B cell (primary cell): ENCODE results near the gene ANKRD23. TPM values are rescaled to one million over a fixed set of nuclear protein-coding genes. Genes with fewer than 3 reads are reported as not detected.
A peak's percentile ranks its signal among the peaks of the same experiment; 100 is the strongest.

ENCODE experiments used
- ATAC-seq: fragments of 200-7000 bp; cut with Tn5 transposase; one replicate; pipeline ENCODE4 v1.10.0; 2021; ENCODE audit warnings: low read depth, mild to moderate bottlenecking, moderate number of reproducible peaks, moderate library complexity
- CTCF ChIA-PET: fragments of 350-600 bp; sonication (Branson Sonifier 250); formaldehyde crosslinking; loops from one replicate; lab custom pipeline; 2021; ENCODE audit warnings: antibody characterized with exemption, inconsistent platforms; lab: Charles Lee
- POLR2A ChIA-PET: fragments of 350-600 bp; sonication (Branson Sonifier 250); formaldehyde crosslinking; loops from one replicate; lab custom pipeline; 2021; ENCODE audit warnings: antibody characterized with exemption; lab: Charles Lee
- DNase-seq: peaks from one replicate; pipeline ENCODE4 v3.0.0; 2013
- H2AFZ ChIP-seq: 2 replicates; pipeline ENCODE4 v1.6.1; 2012; ENCODE audit warnings: mild to moderate bottlenecking, low read depth, low read length; ENCODE audit not compliant: insufficient read depth, poor library complexity, severe bottlenecking
- H3K27ac ChIP-seq, 2 donors: 1 replicate in 1 of 2; 2 replicates in 1 of 2; pipeline ENCODE4 v1.5.1; 2012 to 2013; ENCODE audit warnings: low read length in 2 of 2, mild to moderate bottlenecking in 2 of 2, moderate library complexity in 1 of 2
- H3K27me3 ChIP-seq, 4 experiments: fragments of 200-600 bp in 1 of 4; sonication (generic) in 1 of 4; replicated peaks in 1 of 4; 1 replicate in 2 of 4; 2 replicates in 2 of 4; pipeline versions ENCODE4 v1.6.1 to v1.7.0; 2013 to 2016; ENCODE audit warnings: low read length in 3 of 4, mild to moderate bottlenecking in 2 of 4, mixed read lengths in 1 of 4, moderate library complexity in 1 of 4; ENCODE audit not compliant: insufficient read depth in 4 of 4, control insufficient read depth in 3 of 4; ENCODE audit errors: control extremely low read depth in 1 of 4
- H3K36me3 ChIP-seq, 2 experiments: replicated peaks in 1 of 2; 1 replicate in 1 of 2; 2 replicates in 1 of 2; pipeline versions ENCODE4 v1.6.1 to v1.7.1; 2013; ENCODE audit warnings: low read length in 1 of 2; ENCODE audit not compliant: insufficient read depth in 2 of 2, control insufficient read depth in 1 of 2; ENCODE audit errors: control extremely low read depth in 1 of 2, extremely low read depth in 1 of 2
- H3K4me1 ChIP-seq, 2 donors: fragments of 200-600 bp in 1 of 2; sonication (generic) in 1 of 2; 1 replicate in 1 of 2; 2 replicates in 1 of 2; pipeline versions ENCODE4 v1.5.1 to v1.6.1; 2013 to 2017; ENCODE audit warnings: low read length in 2 of 2; ENCODE audit not compliant: control insufficient read depth in 2 of 2, insufficient read depth in 2 of 2
- H3K4me2 ChIP-seq: replicated peaks from 2 replicates; pipeline ENCODE3; 2012; ENCODE audit warnings: mild to moderate bottlenecking, low read depth, low read length; ENCODE audit not compliant: poor library complexity, severe bottlenecking
- H3K4me3 ChIP-seq, 5 experiments: fragments of 200-600 bp in 1 of 5; sonication (generic) in 1 of 5; 1 replicate in 3 of 5; 2 replicates in 2 of 5; pipeline versions ENCODE4 v1.5.1 to v1.7.0; 2011 to 2016; ENCODE audit warnings: low read length in 4 of 5, mild to moderate bottlenecking in 4 of 5, low read depth in 2 of 5, control low read depth in 1 of 5, moderate library complexity in 1 of 5; ENCODE audit not compliant: insufficient read depth in 1 of 5; ENCODE audit errors: control extremely low read depth in 1 of 5, extremely low read depth in 1 of 5
- H3K79me2 ChIP-seq: fragments of 200-600 bp; sonication (generic); one replicate; pipeline ENCODE4 v1.6.0; 2016; ENCODE audit warnings: low read length; ENCODE audit not compliant: control insufficient read depth, insufficient read depth
- H3K9ac ChIP-seq: fragments of 200-600 bp; sonication (generic); 2 replicates; pipeline ENCODE4 v1.6.1; 2017; ENCODE audit warnings: mild to moderate bottlenecking, low read length, moderate library complexity
- H3K9me3 ChIP-seq, 3 donors: one replicate each; pipeline versions ENCODE4 v1.6.1 to v1.7.1; 2013; ENCODE audit warnings: low read length in 2 of 3; ENCODE audit not compliant: control insufficient read depth in 2 of 3, insufficient read depth in 1 of 3; ENCODE audit errors: control extremely low read depth in 1 of 3
- H4K20me1 ChIP-seq: 2 replicates; pipeline ENCODE4 v1.6.0; 2012; ENCODE audit warnings: mild to moderate bottlenecking, low read length; ENCODE audit not compliant: insufficient read depth, control insufficient read depth, poor library complexity, severe bottlenecking
- H3K27ac Mint-ChIP-seq: one replicate; pipeline ENCODE4 v1.8.0; 2021; ENCODE audit warnings: mixed read lengths
- H3K27me3 Mint-ChIP-seq: one replicate; pipeline ENCODE4 v1.8.0; 2021; ENCODE audit warnings: mixed read lengths
- H3K4me1 Mint-ChIP-seq: one replicate; pipeline ENCODE4 v1.8.0; 2021; ENCODE audit warnings: mixed read lengths
- H3K4me3 Mint-ChIP-seq: one replicate; pipeline ENCODE4 v1.8.0; 2021; ENCODE audit warnings: mixed read lengths
- H3K9me3 Mint-ChIP-seq: one replicate; pipeline ENCODE4 v1.8.0; 2022; ENCODE audit warnings: mixed read lengths; ENCODE audit not compliant: insufficient read depth
- EZH2 ChIP-seq: IDR thresholded peaks from 2 replicates; pipeline ENCODE4 v1.6.1; 2012; ENCODE audit warnings: borderline replicate concordance, low read depth, mild to moderate bottlenecking, moderate library complexity, low read length; ENCODE audit not compliant: insufficient read depth, poor library complexity, severe bottlenecking
- WGBS: methylation state at CpG from one replicate; pipeline ENCODE4 v1.1.5; 2013; ENCODE audit warnings: missing lambda C conversion rate; ENCODE audit not compliant: insufficient coverage; 5-methylcytosine and 5-hydroxymethylcytosine counted together
- intact Hi-C: fragments of 100-400 bp; cut with micrococcal nuclease; formaldehyde crosslinking; loops from one replicate; pipeline ENCODE4 v1.10.0; 2022
- polyA plus RNA-seq: library from polyadenylated mRNA; depleted of rRNA; stranded (reverse); fragments of >200 nt; gene quantifications from 2 replicates; pipeline ENCODE4 v1.2.3, GENCODE V29; 2012
- total RNA-seq, 2 donors: library from RNA; stranded (reverse); fragments of 120-200 nt in 1 of 2; gene quantifications; 1 replicate in 1 of 2; 2 replicates in 1 of 2; pipeline versions ENCODE4 v1.2.3 to v1.2.4, GENCODE V29; 2013 to 2022
- TF ChIP-seq, protein P1 (sequence below): fragments of 200-600 bp; IDR thresholded peaks from one replicate; pipeline ENCODE4 v1.8.0; 2022; ENCODE audit warnings: antibody characterized with exemption, mild to moderate bottlenecking

ANKRD23 gene
- total and polyA plus RNA-seq, 2 donors (not counting 1 experiment from before 2014, with no cell fraction given), result 8.8 to 11.3 TPM

DNA sequence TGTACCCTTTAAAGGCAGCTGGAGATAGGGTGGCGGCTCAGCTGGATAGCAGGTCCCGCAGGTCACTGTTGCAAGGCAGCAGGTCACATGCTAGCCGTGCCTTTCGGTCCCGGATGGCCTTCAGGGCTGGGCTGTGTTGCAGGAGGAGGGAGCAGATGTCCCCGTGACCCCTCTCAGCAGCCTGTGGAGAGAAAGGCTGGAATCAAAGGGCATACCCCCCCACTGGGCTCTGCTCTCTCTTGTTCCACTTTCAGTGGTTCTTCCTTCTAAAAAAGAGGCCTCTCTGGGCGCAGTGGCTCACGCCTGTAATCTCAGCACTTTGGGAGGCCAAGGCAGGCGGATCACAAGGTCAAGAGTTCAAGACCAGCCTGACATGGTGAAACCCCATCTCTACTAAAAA lies 4.4 kb upstream of the ANKRD23 start:
- no peak overlapping the region for H3K9ac ChIP-seq
- no peaks in the 10 kb centered on the region for H3K27me3 ChIP-seq
- H3K79me2 ChIP-seq, result no peaks in the 10 kb centered on the region
- no peak overlapping the region for H2AFZ ChIP-seq
- no peaks in the 10 kb centered on the region for H3K9me3 ChIP-seq
- ATAC-seq, result no peak
- peaks cover 2 to 46% of the 10 kb centered on the region in 2 experiments for H3K36me3 ChIP-seq
- peak overlapping the region; percentile 46 for H3K27ac Mint-ChIP-seq
- intact Hi-C loops, result no loop called here
- no peaks in the 10 kb centered on the region for H3K27me3 Mint-ChIP-seq
- H3K27ac ChIP-seq, result no peak overlapping the region
- peaks cover 2% of the 10 kb centered on the region for H3K4me1 Mint-ChIP-seq
- DNase-seq, result no peak
- TF ChIP-seq EZH2, result no peak
- TF ChIP-seq, protein P1, sequence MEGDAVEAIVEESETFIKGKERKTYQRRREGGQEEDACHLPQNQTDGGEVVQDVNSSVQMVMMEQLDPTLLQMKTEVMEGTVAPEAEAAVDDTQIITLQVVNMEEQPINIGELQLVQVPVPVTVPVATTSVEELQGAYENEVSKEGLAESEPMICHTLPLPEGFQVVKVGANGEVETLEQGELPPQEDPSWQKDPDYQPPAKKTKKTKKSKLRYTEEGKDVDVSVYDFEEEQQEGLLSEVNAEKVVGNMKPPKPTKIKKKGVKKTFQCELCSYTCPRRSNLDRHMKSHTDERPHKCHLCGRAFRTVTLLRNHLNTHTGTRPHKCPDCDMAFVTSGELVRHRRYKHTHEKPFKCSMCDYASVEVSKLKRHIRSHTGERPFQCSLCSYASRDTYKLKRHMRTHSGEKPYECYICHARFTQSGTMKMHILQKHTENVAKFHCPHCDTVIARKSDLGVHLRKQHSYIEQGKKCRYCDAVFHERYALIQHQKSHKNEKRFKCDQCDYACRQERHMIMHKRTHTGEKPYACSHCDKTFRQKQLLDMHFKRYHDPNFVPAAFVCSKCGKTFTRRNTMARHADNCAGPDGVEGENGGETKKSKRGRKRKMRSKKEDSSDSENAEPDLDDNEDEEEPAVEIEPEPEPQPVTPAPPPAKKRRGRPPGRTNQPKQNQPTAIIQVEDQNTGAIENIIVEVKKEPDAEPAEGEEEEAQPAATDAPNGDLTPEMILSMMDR, result no peak
- H3K4me3 ChIP-seq, result no peak overlapping the region
- CTCF ChIA-PET, result no interaction called here
- POLR2A ChIA-PET, result no interaction called here
- no peaks in the 10 kb centered on the region for H3K4me1 ChIP-seq
- WGBS, result 99% methylated on average over 8 of the region's 9 CpGs
- no peaks in the 10 kb centered on the region for H3K9me3 Mint-ChIP-seq
- no peak overlapping the region for H3K4me2 ChIP-seq
- H3K4me3 Mint-ChIP-seq, result no peak overlapping the region
- H4K20me1 ChIP-seq, result no peaks in the 10 kb centered on the region

- 92% methylated on average over 5 of the region's 10 CpGs for WGBS
- H3K9me3 ChIP-seq, result no peaks in the 10 kb centered on the region
- no peak overlapping the region for H3K9ac ChIP-seq
- intact Hi-C loops, result no loop called here
- Mint-ChIP-seq H3K4me3 (no peak overlapping the region), H3K4me1 (peaks cover 4% of the 10 kb centered on the region), H3K27me3 (no peaks in the 10 kb centered on the region), H3K27ac (no peak overlapping the region), H3K9me3 (no peaks in the 10 kb centered on the region)
- no peaks in the 10 kb centered on the region for H3K79me2 ChIP-seq
- CTCF ChIA-PET, result interaction anchor here (0.5 kb wide), 1 partner anchor 44 kb away, joined by 4 read pairs; no protein-coding TSS in a partner anchor
- H3K4me1 ChIP-seq, result no peaks in the 10 kb centered on the region
- no peak overlapping the region for H3K4me3 ChIP-seq
- H3K27ac ChIP-seq, result no peak overlapping the region
- H4K20me1 ChIP-seq, result no peaks in the 10 kb centered on the region
- no peaks in the 10 kb centered on the region for H3K27me3 ChIP-seq
- DNase-seq (no peak), ATAC-seq (no peak)
- H3K4me2 ChIP-seq, result no peak overlapping the region
- POLR2A ChIA-PET, result interaction anchor here (0.6 kb wide), 1 partner anchor 9 kb away, joined by 7 read pairs; no protein-coding TSS in a partner anchor
- TF ChIP-seq, protein P1, result no peak
- no peak for TF ChIP-seq EZH2
- H2AFZ ChIP-seq, result no peak overlapping the region
- H3K36me3 ChIP-seq, result peaks cover 0 to 39% of the 10 kb centered on the region in 2 experiments
Measured at GRCh38 chr2:96847586-96847985, 3.8 kb upstream of the ANKRD23 start.
